ENCODE measurements around the gene RAI1.

Gene RAI1

GRCh38 chr17:17840751-17841591 is 159.7 kb downstream of the RAI1 start:
- H3K4me3 ChIP-seq (ENCODE audit: low read length), result no peak overlapping the region
- no peak for TF ChIP-seq ZNF274 (IDR thresholded peaks at IDR 0.05; ENCODE audit: low read depth, low read length)

- no peak for TF ChIP-seq ZNF274 (IDR thresholded peaks at IDR 0.05; ENCODE audit: low read depth, low read length)
- no peak overlapping the region for H3K4me3 ChIP-seq (ENCODE audit: low read length)
Observed at GRCh38 chr17:17841601-17842025, 160.4 kb downstream of the RAI1 start.

- no peak overlapping the region for H3K4me3 ChIP-seq (ENCODE audit: low read length)
- TF ChIP-seq ZNF274 (IDR thresholded peaks at IDR 0.05; ENCODE audit: low read depth, low read length), result no peak
Observed at GRCh38 chr17:17842111-17842876, 161.0 kb downstream of the RAI1 start.

- TF ChIP-seq ZNF274 (IDR thresholded peaks at IDR 0.05; ENCODE audit: low read depth, low read length), result no peak
- H3K4me3 ChIP-seq (ENCODE audit: low read length), result no peak overlapping the region
Observed at GRCh38 chr17:17843096-17843495, 161.8 kb downstream of the RAI1 start.

- no peak for TF ChIP-seq ZNF274 (IDR thresholded peaks at IDR 0.05; ENCODE audit: low read depth, low read length)
- H3K4me3 ChIP-seq (ENCODE audit: low read length), result no peak overlapping the region
Observed at GRCh38 chr17:17844079-17844478, 162.8 kb downstream of the RAI1 start.

- no peak overlapping the region for H3K4me3 ChIP-seq (ENCODE audit: low read length)
- no peak for TF ChIP-seq ZNF274 (IDR thresholded peaks at IDR 0.05; ENCODE audit: low read depth, low read length)
Observed at GRCh38 chr17:17844500-17844899, 163.2 kb downstream of the RAI1 start.

GRCh38 chr17:17845046-17845775 is 164.0 kb downstream of the RAI1 start:
- TF ChIP-seq ZNF274 (IDR thresholded peaks at IDR 0.05; ENCODE audit: low read depth, low read length), result no peak
- no peak overlapping the region for H3K4me3 ChIP-seq (ENCODE audit: low read length)

- no peak for TF ChIP-seq ZNF274 (IDR thresholded peaks at IDR 0.05; ENCODE audit: low read depth, low read length)
- H3K4me3 ChIP-seq (ENCODE audit: low read length), result no peak overlapping the region
Observed at GRCh38 chr17:17846003-17846402, 164.7 kb downstream of the RAI1 start.

GRCh38 chr17:17846645-17847044 is 165.4 kb downstream of the RAI1 start:
- no peak for TF ChIP-seq ZNF274 (IDR thresholded peaks at IDR 0.05; ENCODE audit: low read depth, low read length)
- H3K4me3 ChIP-seq (ENCODE audit: low read length), result no peak overlapping the region

- TF ChIP-seq ZNF274 (IDR thresholded peaks at IDR 0.05; ENCODE audit: low read depth, low read length), result no peak
- H3K4me3 ChIP-seq (ENCODE audit: low read length), result no peak overlapping the region
Observed at GRCh38 chr17:17847118-17847689, 165.9 kb downstream of the RAI1 start.

- TF ChIP-seq ZNF274 (IDR thresholded peaks at IDR 0.05; ENCODE audit: low read depth, low read length), result no peak
- H3K4me3 ChIP-seq (ENCODE audit: low read length), result no peak overlapping the region
Observed at GRCh38 chr17:17847726-17848125, 166.5 kb downstream of the RAI1 start.

GRCh38 chr17:17848311-17849082 is 167.2 kb downstream of the RAI1 start:
- no peak overlapping the region for H3K4me3 ChIP-seq (ENCODE audit: low read length)
- no peak for TF ChIP-seq ZNF274 (IDR thresholded peaks at IDR 0.05; ENCODE audit: low read depth, low read length)

GRCh38 chr17:17849147-17849820 is 168.0 kb downstream of the RAI1 start:
- no peak overlapping the region for H3K4me3 ChIP-seq (ENCODE audit: low read length)
- no peak for TF ChIP-seq ZNF274 (IDR thresholded peaks at IDR 0.05; ENCODE audit: low read depth, low read length)

Measured in GM08714 (cell line).